ENCODE measurements around the gene EDIL3.
A peak's percentile ranks its signal among the peaks of the same experiment; 100 is the strongest.

EDIL3 gene

DNA sequence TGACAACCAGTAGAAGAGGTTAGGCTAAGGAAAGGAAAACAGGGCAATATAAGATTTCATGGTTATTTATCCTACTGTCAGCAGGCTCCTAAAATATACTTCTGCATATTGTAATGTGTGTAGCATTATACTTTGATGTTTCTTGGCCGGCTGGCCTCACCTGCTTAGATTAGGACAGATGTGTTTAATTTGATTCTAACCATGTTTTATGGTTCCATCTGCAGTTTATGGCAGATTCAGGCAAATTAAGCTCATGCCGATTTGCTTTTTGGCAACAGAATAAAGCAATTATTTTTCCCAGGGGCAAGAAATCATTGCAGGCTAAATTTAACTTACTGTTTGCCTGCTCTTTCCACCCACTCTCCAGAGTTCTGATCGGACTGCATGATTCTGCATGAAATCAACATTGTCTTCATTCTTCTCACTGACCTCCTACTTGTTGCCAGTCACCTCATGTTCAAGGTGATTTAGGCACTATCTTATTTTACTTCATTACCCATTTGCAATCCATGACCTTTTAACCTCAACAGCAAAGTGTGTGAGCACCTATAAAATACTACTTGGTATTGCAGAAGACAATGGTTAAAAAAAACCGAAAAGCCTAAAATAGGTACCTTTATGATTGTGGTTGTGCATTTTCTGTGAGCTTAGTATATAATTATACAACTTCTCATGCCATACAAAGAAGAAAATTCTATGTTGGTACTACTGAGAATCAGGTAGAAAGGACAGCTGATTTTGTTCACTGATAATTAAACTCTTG lies 125.2 kb downstream of the EDIL3 start:
- no peak for DNase-seq (ENCODE audit: low spot score)

DNA sequence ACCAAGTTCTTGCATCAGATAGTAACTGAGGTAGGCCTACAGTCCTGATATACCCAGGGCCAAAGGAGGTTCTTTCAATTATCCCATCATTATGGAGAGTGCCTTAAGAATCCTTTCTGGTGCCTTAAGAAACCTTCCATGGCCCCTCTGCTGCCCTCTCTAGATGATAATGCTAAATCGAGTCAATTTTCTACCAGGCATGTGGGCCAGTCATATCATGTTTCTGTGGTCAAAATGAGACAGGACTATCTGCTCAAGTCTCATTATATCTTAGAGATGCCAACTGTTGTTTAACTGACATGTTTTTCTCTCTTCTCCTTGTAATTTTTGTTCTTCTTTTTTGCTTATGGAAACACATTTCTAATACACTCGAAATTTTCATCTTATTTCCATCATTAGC lies 127.6 kb downstream of the EDIL3 start:
- no peak for DNase-seq (ENCODE audit: low spot score)

DNA sequence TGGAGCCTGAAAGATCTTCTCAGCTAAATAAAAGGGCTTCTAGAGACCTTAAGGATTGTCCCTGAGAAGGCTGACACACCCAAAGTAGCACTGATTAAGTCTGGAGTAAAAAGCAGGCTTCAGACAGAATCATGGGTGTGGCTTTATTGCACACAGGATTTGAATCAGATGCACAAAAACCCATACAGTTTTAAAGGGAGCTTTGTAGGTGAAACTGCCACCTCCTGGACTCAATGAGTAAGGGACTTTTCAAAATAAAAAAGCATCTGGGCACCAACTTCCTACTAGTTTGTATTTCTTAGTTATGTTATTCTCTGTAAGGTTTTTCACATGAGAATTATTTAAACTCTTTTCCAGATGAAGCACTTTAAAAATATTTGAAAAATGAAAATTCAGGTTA lies 129.4 kb downstream of the EDIL3 start:
- DNase-seq (ENCODE audit: low spot score), result peak; percentile 27

DNA sequence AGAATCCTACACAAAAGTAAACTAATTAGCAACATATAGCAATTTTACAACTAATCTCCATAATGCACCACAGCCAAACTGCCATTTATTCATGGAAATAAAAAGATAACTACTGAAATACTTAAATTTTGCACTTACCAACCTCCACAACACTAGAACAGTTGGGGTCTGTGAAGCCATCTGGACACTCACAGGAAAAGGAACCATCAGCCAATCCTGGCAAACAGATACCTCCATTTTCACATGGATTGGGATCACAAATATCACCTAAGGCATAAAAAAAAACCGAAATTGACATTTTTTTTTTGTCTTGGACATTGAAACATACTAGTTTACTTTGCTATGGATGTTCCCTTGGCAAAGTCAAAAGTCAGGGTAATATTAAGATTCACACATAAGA lies 130.7 kb downstream of the EDIL3 start:
- no peak for DNase-seq (ENCODE audit: low spot score)

DNA sequence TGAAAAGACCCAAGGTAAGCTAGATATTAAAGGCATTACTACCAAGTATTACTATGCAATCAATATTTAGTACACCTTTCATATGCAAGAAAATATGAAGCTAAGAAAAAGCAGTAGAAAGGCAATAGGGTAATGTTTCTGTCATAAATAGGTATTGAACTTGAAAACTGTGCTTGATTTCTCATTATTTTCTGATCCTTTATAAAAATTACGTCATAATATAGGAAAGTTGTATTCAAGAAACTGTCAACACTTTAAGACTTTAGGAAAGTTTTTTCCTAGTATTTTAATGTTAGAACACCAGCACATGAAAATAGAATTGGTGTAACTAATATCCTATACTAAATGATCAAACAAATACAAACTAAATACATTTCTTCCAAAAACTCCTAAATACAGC lies 133.2 kb downstream of the EDIL3 start:
- DNase-seq (ENCODE audit: low spot score), result no peak

DNA sequence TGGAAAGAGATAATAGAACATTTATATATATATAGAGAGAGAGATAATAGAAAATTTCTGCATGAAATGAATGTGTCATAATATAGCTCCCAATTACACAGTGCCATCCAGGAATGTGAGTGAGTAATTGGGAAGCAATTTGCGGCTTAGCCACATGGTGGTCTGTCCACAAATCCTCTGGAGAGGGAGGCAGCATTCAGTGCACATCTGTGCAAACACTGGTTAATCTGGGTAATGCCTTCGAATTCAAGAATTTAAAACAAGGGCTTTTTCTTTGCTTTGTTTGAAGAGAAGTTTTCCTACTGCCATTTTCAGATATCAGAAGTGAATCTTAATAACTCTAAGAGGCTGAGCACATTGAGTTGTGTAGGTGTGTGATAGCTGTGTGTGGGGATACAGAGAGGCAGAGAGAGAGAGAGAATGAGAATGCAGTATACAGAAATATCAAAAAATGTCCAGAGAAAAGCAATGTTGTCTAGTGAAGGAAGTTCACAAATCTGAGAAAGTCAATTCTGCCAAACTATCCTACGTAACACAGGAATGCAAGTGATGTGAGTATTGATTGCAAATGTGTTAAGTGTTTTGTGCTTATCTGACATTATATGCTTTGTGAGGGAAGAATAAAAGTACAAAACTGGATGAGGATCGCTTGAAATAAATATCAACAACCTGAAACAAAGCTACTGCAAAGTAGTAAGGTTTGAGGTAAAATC lies 134.6 kb downstream of the EDIL3 start:
- DNase-seq (ENCODE audit: low spot score), result peak; percentile 19

DNA sequence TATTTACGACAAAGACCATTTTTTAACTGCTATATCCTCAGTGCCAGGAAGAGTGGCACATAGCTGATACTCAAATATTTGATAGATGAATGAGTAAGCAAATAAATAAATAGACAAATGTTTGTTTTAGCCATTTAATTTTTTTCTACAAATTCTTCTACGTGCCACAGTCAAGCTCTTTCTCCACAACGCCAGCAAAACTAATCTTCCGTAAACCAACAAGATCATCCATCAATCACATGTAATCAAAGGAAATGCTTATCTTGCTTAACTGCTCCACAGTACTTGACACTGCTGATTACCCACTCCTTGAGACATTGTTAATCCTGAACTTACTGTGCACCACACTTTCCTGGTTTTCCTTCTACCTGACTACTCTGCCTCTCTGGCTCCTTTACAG lies 136.7 kb downstream of the EDIL3 start:
- no peak for DNase-seq (ENCODE audit: low spot score)

DNA sequence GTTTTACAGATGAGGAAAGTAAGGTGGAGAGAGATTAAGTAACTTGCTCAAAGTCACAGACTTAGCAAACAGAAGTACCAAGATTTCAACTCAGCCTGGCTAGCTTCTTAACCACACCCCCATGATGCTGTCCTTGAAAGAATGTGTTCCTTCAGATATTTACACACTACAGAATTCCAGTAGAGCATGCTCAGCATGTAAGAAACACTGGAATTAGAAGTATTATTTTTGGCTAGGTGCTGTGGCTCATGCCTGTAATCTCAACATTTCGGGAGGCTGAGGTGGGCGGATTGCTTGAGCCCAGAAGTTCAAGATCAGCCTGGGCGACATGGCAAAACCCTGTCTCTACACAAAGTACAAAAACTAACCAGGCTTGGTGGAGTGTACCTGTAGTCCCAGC lies 142.4 kb downstream of the EDIL3 start:
- no peak for DNase-seq (ENCODE audit: low spot score)

DNA sequence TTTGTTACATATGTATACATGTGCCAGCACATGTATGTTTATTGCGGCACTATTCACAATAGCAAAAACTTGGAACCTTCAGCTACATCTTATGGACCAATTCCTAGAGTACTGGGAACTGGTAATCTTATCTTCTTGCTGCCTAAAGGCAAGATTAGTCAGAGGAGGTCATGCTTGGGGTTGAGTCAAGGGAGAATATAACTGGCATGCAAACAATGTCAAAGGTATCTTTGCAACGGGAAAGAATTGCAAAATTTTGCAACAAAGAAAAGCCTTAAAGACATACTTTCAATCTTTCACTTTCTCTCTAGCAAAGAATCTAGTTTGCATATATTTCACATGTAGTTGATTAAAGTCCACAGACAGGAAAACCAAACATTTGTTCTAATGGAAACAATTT lies 145.2 kb downstream of the EDIL3 start:
- DNase-seq (ENCODE audit: low spot score), result no peak

DNA sequence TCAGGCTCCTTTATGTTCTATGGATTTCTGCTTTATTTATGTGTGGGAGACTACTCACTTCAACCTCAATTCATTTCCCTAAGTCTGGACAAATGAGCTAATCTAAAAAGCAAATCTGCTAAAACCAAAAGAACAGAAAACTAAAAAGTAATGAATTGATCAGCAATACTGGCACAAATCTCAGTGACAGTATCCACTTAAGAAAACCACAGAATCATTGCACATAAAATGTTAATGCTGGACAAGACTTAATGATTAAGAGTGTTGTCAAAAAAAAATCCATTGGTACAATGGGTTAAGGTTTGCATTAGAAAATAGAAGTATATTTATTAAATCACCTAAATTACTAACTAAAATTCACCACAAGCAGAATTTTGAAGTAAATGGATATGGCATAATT lies 147.6 kb downstream of the EDIL3 start:
- DNase-seq (ENCODE audit: low spot score), result no peak

DNA sequence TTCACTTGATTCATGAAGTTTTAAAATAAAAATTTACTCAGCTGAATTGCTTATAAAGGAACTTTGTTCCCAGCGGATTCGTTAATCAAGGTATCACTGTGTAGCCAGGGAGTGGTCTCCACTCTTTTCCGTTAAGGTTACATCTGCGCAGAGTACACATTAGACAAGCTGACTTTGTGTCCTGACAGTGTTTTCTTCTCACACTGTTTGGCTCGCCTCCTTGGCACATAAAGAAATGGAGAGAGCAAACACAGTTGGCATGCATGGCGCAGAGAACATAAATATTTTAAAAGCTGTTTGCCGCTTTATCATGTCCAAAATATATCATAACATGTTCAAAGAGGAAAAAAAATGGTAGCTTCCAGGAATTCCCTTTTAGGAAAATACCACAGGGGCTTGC lies 153.2 kb downstream of the EDIL3 start:
- no peak for DNase-seq (ENCODE audit: low spot score)

DNA sequence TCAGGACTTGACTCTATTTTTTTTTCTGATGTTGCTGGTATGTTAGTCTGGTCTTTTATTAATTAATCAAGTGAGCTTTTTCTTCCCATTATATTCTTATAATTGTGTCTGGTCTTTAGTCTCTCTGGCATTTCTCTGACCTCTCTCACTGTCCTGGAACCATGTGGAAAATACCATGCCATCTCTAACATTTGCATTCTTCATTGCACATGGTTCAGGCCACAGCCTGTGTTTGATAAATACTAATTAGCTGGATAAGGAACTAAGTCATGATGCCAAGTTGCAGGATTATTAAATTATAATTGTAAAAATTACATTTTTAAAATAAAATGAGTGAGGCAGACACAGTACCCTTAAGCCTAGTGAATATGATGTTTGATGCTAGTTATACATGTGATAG lies 155.6 kb downstream of the EDIL3 start:
- no peak for DNase-seq (ENCODE audit: low spot score)

DNA sequence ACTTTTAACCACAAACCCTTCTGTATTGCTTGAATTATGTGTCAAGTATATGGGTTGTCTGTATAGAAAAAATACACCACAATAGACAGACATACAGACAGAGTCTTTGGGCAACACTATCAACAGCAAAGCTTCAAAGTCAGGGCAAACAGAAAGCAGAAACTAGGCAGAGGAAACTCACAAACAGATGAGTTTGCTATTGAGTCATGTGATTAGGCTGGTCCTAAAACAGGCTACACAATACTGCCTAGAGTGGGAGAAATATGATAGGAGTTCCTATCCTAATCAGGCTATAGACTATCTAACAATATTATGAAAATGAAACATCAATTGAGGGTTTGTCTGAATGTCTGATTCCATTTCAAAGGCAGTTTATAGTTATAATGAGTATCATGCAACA lies 156.4 kb downstream of the EDIL3 start:
- no peak for DNase-seq (ENCODE audit: low spot score)

DNA sequence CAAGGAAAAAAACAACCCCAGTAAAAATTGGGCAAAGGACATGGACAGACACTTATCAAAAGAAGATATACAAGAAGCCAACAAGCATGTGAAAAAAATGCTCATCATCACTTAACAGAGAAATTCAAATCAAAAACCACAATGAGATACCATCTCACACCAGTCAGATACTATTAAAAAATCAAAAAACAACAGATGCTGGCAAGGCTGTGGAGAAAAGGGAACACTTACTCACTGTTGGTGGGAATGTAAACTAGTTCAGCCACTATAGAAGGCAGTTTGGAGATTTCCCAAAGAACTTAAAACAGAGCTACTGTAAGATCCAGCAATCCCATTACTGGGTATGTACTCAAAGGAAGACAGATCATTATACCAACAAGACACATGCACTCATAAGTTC lies 157.4 kb downstream of the EDIL3 start:
- DNase-seq (ENCODE audit: low spot score), result no peak

DNA sequence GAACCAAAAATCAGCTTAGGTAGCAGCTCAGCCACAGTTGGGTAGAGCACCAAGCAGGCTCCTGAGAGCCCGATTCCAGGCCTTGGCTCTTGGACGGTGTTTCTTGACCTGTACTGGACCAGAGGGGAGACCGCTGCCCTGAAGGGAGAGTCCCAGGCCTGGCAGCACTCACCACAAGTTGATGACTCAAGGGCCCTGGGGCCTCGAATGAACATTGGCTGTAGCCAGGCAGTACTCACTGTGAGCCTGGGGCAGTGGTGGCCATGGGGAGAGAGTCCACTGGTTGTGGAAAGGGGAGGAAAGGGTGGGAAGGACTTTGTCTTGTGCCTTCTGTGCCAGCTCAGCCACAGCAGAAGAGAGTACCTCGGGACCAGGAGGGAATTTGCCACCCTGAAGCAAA lies 166.1 kb downstream of the EDIL3 start:
- DNase-seq (ENCODE audit: low spot score), result no peak

DNA sequence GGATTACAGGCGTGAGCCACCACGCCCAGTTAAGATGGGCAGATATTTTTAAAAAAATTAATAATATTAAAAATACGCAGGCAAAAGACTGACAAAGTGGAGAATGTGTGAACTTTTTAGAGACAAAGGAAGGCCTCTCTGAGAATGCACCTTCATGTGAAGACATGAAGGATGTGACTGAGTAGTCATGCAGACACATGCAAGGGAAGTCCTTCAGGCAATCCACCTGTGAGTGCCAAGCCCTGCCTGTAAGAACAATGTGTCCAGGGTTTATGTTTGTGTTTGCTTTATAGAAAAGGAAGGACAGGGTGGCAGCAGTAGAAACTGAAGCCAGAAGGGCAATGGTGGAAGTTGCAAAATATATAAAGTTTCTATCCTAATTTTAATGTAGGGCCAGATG lies 169.2 kb downstream of the EDIL3 start:
- DNase-seq (ENCODE audit: low spot score), result no peak

DNA sequence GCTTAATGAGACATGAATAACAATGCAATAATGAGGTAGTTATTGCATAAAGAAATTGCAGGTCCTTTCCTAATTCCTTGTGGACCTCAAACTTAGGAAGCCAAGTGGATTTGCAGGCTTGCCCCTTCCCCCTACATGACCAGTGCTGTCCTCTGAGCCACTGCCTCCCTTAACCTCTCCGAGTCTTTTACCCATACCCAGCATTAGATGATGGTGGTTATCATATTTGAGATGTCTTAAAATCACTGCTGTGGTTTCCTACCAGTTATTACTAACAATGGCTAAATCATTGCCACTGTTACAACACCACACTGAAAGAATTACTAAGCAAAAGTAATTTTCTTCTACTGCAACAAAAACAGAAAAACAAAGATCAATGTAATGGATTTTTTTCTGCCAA lies 170.8 kb downstream of the EDIL3 start:
- no peak for DNase-seq (ENCODE audit: low spot score)

DNA sequence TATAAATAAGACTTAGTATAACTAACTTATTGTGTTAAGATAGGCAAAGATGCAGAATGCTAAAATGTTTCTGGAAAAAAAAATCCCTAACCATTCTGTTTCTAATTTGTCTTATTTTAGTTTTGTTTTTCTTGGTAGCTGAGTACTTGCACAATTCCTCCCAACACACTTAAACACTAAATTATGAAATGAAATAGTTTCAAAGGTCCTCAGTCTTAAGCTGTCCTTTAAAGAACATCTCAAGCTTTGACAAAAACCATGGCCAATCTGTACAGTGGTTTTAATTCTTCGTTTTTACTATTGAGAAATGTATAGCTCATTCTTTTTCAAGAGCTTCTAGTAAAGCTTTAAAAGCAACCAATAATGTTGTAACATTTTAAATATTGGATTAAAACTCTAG lies 171.5 kb downstream of the EDIL3 start:
- no peak for DNase-seq (ENCODE audit: low spot score)

DNA sequence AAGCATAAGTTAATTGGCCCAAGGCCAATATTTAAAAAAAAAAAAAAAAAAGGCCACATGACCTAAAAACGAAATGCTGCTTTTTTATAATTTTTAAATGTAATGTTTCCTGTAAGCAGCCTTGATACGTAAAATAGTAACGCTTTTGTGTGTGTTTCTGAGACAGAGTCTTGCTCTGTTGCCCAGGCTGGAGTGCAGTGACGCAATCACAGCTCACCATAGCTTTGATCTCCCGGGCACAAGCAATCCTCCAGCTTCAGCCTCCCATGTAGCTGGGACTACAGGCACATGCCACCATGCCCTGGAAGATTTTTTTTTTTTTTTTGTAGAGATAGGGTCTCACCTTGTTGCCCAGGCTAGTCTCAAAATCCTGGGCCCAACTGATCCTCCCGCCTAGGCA lies 179.9 kb downstream of the EDIL3 start:
- DNase-seq (ENCODE audit: low spot score), result no peak

DNA sequence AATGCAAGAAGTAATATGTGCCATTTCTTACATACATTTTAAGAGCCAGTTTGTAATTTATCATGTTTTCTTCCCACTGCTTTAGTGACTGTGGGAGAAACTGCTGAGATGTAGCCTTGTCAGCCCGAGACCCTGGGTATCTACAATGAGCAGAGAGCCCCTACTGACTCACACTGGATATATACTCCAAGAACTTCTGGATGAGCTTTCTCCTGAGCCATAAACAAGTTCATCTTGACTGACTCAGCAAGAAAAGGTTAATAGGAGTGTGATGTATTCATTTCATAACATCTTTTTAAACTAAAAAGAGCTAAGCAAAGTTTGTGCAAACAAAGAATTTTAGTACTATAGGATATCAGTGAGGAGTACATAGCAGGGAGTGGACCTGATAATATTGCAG lies 182.5 kb downstream of the EDIL3 start:
- no peak for DNase-seq (ENCODE audit: low spot score)

DNA sequence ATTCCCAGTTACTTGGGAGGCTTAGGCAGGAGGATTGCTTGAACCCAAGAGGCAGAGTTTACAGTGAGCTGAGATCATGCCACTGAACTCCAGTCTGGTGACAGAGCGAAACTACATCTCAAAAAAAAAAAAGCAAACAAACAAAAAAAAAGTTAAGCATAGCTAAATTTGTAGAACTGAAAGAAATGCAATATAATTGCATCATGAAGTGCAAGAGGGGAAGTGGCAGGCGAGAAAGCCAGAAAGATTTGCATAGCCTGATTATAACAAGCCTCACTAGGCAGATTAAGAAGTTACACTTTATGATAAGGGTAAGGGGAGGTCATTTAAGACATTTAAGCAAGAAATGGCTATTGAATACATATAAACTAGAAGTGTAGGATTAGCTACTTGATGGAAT lies 187.1 kb downstream of the EDIL3 start:
- no peak for DNase-seq (ENCODE audit: low spot score)

DNA sequence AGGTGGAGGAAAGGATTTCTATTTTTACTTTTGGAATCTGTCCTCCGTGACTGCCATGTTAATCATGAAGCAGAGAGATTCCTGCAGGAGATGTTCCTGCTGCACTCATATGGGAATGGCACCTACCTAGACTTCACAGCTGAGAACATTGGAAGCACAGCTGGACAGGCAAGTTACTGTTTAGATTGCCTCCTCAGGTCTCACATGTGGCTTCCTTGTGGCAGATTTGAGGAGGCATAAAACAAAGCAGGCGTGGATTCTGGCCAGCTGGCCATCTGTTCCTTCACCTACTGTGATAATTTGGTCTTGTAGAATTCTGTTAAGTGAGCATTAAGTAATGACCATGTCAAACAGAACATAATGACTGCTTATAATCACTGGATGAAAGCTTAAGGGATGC lies 193.4 kb downstream of the EDIL3 start:
- no peak for DNase-seq (ENCODE audit: low spot score)

DNA sequence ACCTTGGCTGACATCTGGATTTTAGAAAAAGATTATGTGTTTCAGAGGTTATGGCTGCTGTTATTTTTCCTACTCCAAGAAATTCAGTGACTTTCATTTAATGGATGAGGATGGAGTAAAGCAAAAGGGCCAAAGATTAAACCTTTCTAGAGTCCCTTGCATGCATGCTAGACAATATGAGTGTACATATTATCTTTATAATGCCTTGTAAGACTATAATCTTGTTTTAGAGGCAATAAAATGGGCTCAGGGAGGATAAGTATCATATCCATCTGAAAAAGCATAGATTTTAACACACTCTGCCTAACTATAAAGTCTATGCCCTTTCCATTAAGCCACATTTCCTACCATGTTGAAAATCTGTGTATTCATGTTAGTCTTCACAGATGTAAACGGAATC lies 199.8 kb downstream of the EDIL3 start:
- no peak for DNase-seq (ENCODE audit: low spot score)

DNA sequence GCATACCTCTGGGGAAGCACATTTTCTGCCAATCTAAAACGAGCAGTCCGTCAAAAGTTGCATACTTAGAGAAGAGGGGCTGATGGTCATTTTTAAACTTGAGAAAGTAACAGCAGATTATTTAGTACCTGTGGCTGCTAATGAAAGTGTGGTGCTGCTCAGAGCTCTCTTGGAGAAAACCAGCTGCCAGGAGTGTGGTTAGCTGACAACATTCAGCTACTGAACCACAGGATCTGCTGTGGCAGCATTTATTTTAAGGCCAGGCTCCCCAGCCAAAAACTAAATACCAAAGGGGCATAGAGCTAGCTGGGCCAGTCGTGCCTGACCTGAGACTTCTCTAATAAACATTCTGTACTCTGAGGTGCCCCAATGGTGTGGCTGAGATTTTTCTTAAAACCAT lies 203.6 kb downstream of the EDIL3 start:
- no peak for DNase-seq (ENCODE audit: low spot score)

Measured in kidney capillary endothelial cell (primary cell).